B cell (primary cell): ENCODE results near the gene DROSHA.

ENCODE experiments used
- EZH2 ChIP-seq: IDR thresholded peaks from 2 replicates; pipeline ENCODE4 v1.6.1; 2012; ENCODE audit warnings: borderline replicate concordance, low read depth, mild to moderate bottlenecking, moderate library complexity, low read length; ENCODE audit not compliant: insufficient read depth, poor library complexity, severe bottlenecking
- TF ChIP-seq, protein P1 (sequence below): fragments of 200-600 bp; IDR thresholded peaks from one replicate; pipeline ENCODE4 v1.8.0; 2022; ENCODE audit warnings: antibody characterized with exemption, mild to moderate bottlenecking

- TF ChIP-seq, protein P1, sequence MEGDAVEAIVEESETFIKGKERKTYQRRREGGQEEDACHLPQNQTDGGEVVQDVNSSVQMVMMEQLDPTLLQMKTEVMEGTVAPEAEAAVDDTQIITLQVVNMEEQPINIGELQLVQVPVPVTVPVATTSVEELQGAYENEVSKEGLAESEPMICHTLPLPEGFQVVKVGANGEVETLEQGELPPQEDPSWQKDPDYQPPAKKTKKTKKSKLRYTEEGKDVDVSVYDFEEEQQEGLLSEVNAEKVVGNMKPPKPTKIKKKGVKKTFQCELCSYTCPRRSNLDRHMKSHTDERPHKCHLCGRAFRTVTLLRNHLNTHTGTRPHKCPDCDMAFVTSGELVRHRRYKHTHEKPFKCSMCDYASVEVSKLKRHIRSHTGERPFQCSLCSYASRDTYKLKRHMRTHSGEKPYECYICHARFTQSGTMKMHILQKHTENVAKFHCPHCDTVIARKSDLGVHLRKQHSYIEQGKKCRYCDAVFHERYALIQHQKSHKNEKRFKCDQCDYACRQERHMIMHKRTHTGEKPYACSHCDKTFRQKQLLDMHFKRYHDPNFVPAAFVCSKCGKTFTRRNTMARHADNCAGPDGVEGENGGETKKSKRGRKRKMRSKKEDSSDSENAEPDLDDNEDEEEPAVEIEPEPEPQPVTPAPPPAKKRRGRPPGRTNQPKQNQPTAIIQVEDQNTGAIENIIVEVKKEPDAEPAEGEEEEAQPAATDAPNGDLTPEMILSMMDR: no peak
- no peak for TF ChIP-seq EZH2
Measured at GRCh38 chr5:31355337-31355736, 176.6 kb downstream of the DROSHA start.
